Transverse colon (tissue), 4 donors: ENCODE results near the gene TNFSF11. TPM values are rescaled to one million over a fixed set of nuclear protein-coding genes. Genes with fewer than 3 reads are reported as not detected.

Source experiments
- DNase-seq: peaks from one replicate; pipeline ENCODE4 v3.0.0-alpha.2; 2019
- H3K27ac ChIP-seq, 4 donors: fragments of 200-600 bp; sonication (generic); 2 replicates each; pipeline ENCODE4 v1.5.1; 2016 to 2018; ENCODE audit warnings: inconsistent platforms in 4 of 4
- H3K27me3 ChIP-seq: fragments of 200-600 bp; sonication (generic); 2 replicates; pipeline ENCODE4 v1.5.1; 2017; ENCODE audit warnings: inconsistent platforms
- H3K36me3 ChIP-seq, 4 donors: fragments of 200-600 bp; sonication (generic); 2 replicates each; pipeline ENCODE4 v1.5.1; 2017 to 2019; ENCODE audit warnings: inconsistent platforms in 4 of 4
- H3K4me1 ChIP-seq, 4 donors: fragments of 200-600 bp; sonication (generic); 2 replicates each; pipeline ENCODE4 v1.5.1; 2017 to 2020; ENCODE audit warnings: inconsistent platforms in 4 of 4
- H3K4me3 ChIP-seq, 4 donors: fragments of 200-600 bp; sonication (generic); 1 replicate in 1 of 4; 2 replicates in 3 of 4; pipeline versions ENCODE4 v1.5.1 to v1.6.1; 2017 to 2019; ENCODE audit warnings: inconsistent platforms in 4 of 4
- H3K9me3 ChIP-seq, 2 donors: fragments of 200-600 bp; sonication (generic); 2 replicates each; pipeline ENCODE4 v1.5.1; 2017 to 2019; ENCODE audit warnings: inconsistent platforms in 2 of 2
- EP300 ChIP-seq: sonication (generic); formaldehyde crosslinking; IDR thresholded peaks from one replicate; pipeline ENCODE4 v1.6.1; 2017; ENCODE audit warnings: antibody characterized with exemption, low read depth
- POLR2A ChIP-seq: fragments of 450-650 bp; IDR thresholded peaks from one replicate; pipeline ENCODE4 v1.6.1; 2016; ENCODE audit warnings: antibody characterized with exemption, mild to moderate bottlenecking, moderate library complexity
- POLR2AphosphoS5 ChIP-seq, 3 donors: sonication (generic); formaldehyde crosslinking; IDR thresholded peaks; one replicate each; pipeline ENCODE4 v1.6.1; 2016; ENCODE audit warnings: antibody characterized with exemption in 3 of 3
- WGBS, 2 donors: methylation state at CpG; one replicate each; pipeline ENCODE4 v1.1.5; 2018; ENCODE audit warnings: low coverage in 1 of 2; 5-methylcytosine and 5-hydroxymethylcytosine counted together
- in situ Hi-C, 4 donors: fragments of 200-750 bp; cut with MboI; loops; one replicate each; pipeline versions ENCODE4 v1.15.0 to v1.15.1; 2017; ENCODE audit warnings: low sequenced_read_pairs in 3 of 4, low pct_ligation_motif_present in 1 of 4, low pct_unique_long_range_greater_than_20kb in 1 of 4
- intact Hi-C: fragments of 100-400 bp; cut with DNase I; formaldehyde crosslinking; loops from one replicate; pipeline ENCODE4 v1.15.1; 2023; ENCODE audit warnings: low total_unique reads
- total RNA-seq, 4 donors: library from RNA; depleted of rRNA; stranded (reverse); fragments of >200 nt; gene quantifications; one replicate each; pipeline ENCODE4 v1.1.0, GENCODE V29; 2016
- TF ChIP-seq, protein P1 (sequence below), 5 experiments: fragments of 200-600 bp in 3 of 5; fragments of 450-650 bp in 2 of 5; sonication (generic) in 3 of 5; IDR thresholded peaks; 1 replicate in 2 of 5; 2 replicates in 3 of 5; pipeline ENCODE4 v1.5.1; 2016 to 2017; ENCODE audit warnings: antibody characterized with exemption in 5 of 5, inconsistent platforms in 3 of 5, mild to moderate bottlenecking in 2 of 5, moderate library complexity in 1 of 5

The TNFSF11 gene
- total RNA-seq, 4 donors from 2014 or later, result 0.79 TPM; not detected in 3

DNA sequence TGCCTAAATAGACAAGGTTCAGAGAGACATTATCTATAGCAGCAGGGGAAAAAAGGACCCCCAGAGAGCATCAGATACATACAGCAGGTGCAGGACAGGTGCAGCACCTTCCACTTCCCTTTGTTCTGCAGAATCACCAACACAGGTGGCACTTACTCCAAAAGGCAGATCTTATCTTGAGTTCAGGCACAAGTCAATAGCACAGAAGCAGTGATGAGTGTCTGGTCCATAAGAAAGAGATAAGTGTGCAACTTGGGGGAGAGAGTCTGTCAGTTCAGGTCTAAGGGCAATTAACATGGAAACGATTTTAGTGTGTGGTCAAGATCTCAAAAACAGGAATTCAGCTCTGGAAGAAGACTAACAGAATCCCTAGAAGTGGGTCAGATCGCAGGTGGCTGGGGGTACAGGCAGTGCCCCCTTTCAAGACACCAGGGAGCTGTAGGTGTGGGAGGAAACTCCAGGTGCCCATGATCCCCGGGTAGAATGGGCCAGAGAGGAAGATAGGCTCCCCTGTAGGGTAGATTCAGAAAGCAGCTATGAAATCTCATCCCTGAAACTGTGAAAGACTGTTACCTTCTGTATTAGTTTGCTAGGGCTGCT is 40.6 kb downstream of the TNFSF11 start:
- no peak for DNase-seq
- in situ Hi-C loops, result no loop called here
- 40 to 63% methylated on average over 1 to 3 of the region's 3 CpGs for WGBS, 2 donors
- Histone ChIP-seq H3K4me1 (no peaks in the 10 kb centered on the region), H3K4me3 (no peak overlapping the region), H3K27me3 (no peaks in the 10 kb centered on the region), H3K9me3 (no peaks in the 10 kb centered on the region), H3K27ac (no peak overlapping the region), H3K36me3 (no peaks in the 10 kb centered on the region)
- intact Hi-C loops, result no loop called here
- no peak for TF ChIP-seq POLR2A
- no peak for TF ChIP-seq EP300
- no peak for TF ChIP-seq POLR2AphosphoS5 (IDR thresholded peaks at IDR 0.05)
- TF ChIP-seq, protein P1, sequence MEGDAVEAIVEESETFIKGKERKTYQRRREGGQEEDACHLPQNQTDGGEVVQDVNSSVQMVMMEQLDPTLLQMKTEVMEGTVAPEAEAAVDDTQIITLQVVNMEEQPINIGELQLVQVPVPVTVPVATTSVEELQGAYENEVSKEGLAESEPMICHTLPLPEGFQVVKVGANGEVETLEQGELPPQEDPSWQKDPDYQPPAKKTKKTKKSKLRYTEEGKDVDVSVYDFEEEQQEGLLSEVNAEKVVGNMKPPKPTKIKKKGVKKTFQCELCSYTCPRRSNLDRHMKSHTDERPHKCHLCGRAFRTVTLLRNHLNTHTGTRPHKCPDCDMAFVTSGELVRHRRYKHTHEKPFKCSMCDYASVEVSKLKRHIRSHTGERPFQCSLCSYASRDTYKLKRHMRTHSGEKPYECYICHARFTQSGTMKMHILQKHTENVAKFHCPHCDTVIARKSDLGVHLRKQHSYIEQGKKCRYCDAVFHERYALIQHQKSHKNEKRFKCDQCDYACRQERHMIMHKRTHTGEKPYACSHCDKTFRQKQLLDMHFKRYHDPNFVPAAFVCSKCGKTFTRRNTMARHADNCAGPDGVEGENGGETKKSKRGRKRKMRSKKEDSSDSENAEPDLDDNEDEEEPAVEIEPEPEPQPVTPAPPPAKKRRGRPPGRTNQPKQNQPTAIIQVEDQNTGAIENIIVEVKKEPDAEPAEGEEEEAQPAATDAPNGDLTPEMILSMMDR (IDR thresholded peaks at IDR 0.05), result no peak

- TF ChIP-seq POLR2A, result no peak
- intact Hi-C loops (no loop called here), in situ Hi-C loops (no loop called here)
- Histone ChIP-seq H3K36me3 (no peaks in the 10 kb centered on the region), H3K9me3 (no peaks in the 10 kb centered on the region), H3K4me1 (no peaks in the 10 kb centered on the region), H3K27me3 (no peaks in the 10 kb centered on the region), H3K4me3 (no peak overlapping the region), H3K27ac (no peak overlapping the region)
- 60 to 100% methylated on average over 1 to 6 of the region's 6 CpGs for WGBS, 2 donors
- DNase-seq, result no peak
These were observed 41.7 kb downstream of the TNFSF11 start for GRCh38 chr13:42615691-42616090.

DNA sequence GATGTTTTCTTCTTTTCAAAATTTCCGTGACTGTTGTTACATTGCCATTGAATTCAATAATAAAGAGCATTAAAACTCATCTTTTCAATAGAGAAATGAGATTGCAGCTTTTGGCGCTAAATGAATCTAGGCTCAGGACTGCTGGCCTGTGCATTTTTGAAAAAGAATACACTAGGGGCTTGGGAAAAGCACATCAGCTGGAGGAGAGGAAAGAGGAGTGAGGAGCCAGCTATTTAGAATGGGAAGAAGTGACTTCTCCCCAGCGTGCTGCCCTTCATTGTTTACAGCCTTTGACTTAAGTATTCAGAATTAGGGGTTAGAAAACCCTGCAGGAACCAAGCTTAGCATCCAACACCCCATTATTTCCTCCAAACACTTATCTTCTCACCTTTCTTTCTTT is 43.3 kb downstream of the TNFSF11 start:
- intact Hi-C loops, result no loop called here
- H3K27me3 ChIP-seq, result no peaks in the 10 kb centered on the region
- H3K4me1 ChIP-seq, result no peaks in the 10 kb centered on the region
- no peak for TF ChIP-seq EP300
- TF ChIP-seq, protein P1 (IDR thresholded peaks at IDR 0.05), result no peak
- TF ChIP-seq POLR2AphosphoS5 (IDR thresholded peaks at IDR 0.05), result no peak
- no peak for TF ChIP-seq POLR2A
- H3K36me3 ChIP-seq, result no peaks in the 10 kb centered on the region
- 77 to 78% methylated on average over 3 of the region's 3 CpGs for WGBS, 2 donors
- H3K27ac ChIP-seq, result no peak overlapping the region
- H3K9me3 ChIP-seq, result no peaks in the 10 kb centered on the region
- H3K4me3 ChIP-seq, result no peak overlapping the region
- in situ Hi-C loops, result no loop called here
- no peak for DNase-seq

DNA sequence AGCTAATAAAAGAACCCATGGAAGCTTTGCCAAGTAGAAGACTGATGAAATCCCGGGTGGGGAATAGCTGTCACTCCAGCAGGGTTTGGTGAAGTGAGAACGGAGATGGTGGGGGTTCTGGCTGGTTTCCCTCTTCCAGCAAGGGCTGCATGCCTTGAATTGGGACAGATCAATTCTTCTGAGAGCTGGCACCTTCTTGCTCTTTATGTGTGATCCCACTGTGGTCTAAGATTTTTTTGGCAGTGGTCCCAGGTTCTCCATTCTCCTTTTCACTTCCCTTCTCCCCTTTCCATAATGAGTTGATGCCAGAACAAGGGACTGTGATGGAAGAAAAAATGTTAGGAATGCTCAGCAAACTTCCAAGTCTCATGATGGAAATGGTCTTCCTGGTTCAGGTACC is 50.0 kb downstream of the TNFSF11 start:
- intact Hi-C loops, result no loop called here
- no peak overlapping the region for H3K4me3 ChIP-seq
- H3K27ac ChIP-seq, result no peak overlapping the region
- in situ Hi-C loops, result no loop called here
- H3K9me3 ChIP-seq, result no peaks in the 10 kb centered on the region
- no peak for DNase-seq
- 63% methylated on average over 2 of the region's 2 CpGs; no CpG with 5 or more reads in 1 of the 2 donors for WGBS, 2 donors
- H3K36me3 ChIP-seq, result no peaks in the 10 kb centered on the region
- H3K27me3 ChIP-seq, result no peaks in the 10 kb centered on the region
- no peak for TF ChIP-seq EP300
- no peaks in the 10 kb centered on the region for H3K4me1 ChIP-seq

- Histone ChIP-seq H3K9me3 (no peaks in the 10 kb centered on the region), H3K36me3 (no peaks in the 10 kb centered on the region), H3K27ac (no peak overlapping the region), H3K4me1 (no peaks in the 10 kb centered on the region), H3K4me3 (no peak overlapping the region), H3K27me3 (no peaks in the 10 kb centered on the region)
- DNase-seq, result no peak
- in situ Hi-C loops, result no loop called here
- TF ChIP-seq EP300, result no peak
- TF ChIP-seq POLR2A, result no peak
- TF ChIP-seq POLR2AphosphoS5 (IDR thresholded peaks at IDR 0.05), result no peak
- TF ChIP-seq, protein P1 (IDR thresholded peaks at IDR 0.05), result no peak
- intact Hi-C loops, result no loop called here
- 69 to 100% methylated on average over 1 to 3 of the region's 3 CpGs for WGBS, 2 donors
These were observed 51.7 kb downstream of the TNFSF11 start for GRCh38 chr13:42625611-42626010.
